ENCODE results near the gene FAM236D.
"Not testable (repeated sequence)": the region's sequence is repeated elsewhere in the genome, so short reads cannot be mapped to it uniquely, and the experiment has no call there.

DNA sequence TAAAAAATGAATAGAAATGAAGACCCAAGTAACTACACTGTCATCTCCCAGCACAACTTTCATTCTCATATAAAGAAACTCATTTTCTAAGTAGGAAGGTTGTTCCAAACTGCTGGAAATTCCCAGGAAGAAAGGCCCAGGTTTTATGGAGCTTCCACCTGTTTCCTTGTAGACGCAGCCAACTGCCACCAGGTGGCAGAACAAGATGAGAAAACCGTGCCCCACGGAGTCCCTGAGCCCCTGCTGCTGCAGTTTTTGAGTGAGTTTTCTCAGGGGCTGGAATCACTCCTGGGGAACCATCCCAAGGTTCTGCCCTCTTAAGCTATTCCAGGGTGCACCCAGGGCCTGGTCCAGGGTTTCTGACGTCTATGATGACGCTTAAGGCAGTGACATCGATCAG lies 24.0 kb downstream of the FAM236D start:
- TF ChIP-seq, protein P1, sequence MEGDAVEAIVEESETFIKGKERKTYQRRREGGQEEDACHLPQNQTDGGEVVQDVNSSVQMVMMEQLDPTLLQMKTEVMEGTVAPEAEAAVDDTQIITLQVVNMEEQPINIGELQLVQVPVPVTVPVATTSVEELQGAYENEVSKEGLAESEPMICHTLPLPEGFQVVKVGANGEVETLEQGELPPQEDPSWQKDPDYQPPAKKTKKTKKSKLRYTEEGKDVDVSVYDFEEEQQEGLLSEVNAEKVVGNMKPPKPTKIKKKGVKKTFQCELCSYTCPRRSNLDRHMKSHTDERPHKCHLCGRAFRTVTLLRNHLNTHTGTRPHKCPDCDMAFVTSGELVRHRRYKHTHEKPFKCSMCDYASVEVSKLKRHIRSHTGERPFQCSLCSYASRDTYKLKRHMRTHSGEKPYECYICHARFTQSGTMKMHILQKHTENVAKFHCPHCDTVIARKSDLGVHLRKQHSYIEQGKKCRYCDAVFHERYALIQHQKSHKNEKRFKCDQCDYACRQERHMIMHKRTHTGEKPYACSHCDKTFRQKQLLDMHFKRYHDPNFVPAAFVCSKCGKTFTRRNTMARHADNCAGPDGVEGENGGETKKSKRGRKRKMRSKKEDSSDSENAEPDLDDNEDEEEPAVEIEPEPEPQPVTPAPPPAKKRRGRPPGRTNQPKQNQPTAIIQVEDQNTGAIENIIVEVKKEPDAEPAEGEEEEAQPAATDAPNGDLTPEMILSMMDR (IDR thresholded peaks at IDR 0.05; ENCODE audit: insufficient read depth, low read length, poor library complexity, severe bottlenecking) = not testable (repeated sequence)
- TF ChIP-seq EZH2phosphoT487 (conservative IDR thresholded peaks at IDR 0.05; ENCODE audit: low read length) = not testable (repeated sequence)

Data from SU-DHL-6 (cell line).